OCI-LY1 (cell line): ENCODE results near the gene TMEM92.
"Not testable (repeated sequence)": the region's sequence is repeated elsewhere in the genome, so short reads cannot be mapped to it uniquely, and the experiment has no call there.

Experiments used
- CTCF ChIP-seq: fragments of 200-600 bp; sonication (generic), shearing (Covaris generic); IDR thresholded peaks from 2 replicates; pipeline ENCODE4 v1.5.1; 2017; ENCODE audit warnings: mild to moderate bottlenecking, antibody characterized with exemption, low read length, moderate library complexity, mixed read lengths
- EZH2 ChIP-seq: fragments of 200-600 bp; sonication (generic), shearing (Covaris generic); IDR thresholded peaks from 2 replicates; pipeline ENCODE4 v1.8.0; 2017; ENCODE audit warnings: borderline replicate concordance, mixed run types, mild to moderate bottlenecking, antibody characterized with exemption, low read length, moderate library complexity, mixed read lengths

DNA sequence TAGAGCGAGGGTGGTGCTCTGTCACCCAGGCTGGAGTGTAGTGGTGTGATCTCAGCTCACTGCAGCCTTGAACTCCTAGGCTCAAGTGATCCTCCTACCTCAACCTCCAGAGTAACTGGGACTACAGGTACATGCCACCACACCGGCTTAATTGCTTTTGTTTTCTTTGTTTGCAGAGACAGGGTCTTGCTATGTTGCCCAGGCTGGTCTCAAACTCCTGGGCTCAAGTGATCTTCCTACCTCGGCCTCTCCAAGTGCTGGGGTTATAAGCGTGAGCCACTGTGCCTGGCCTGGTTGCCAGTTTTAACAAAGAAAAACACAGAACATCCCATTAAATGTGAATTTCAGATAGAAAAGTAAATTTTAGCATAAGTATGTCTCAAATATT, 2.9 kb upstream of the TMEM92 start:
- not testable (repeated sequence) for TF ChIP-seq CTCF, EZH2
